Activated T-helper 1 cell treated with Interleukin-2 at 50 U/mL for 16 hours (primary cell): ENCODE measurements around the gene DKK1.

Source experiments
- DNase-seq: peaks from one replicate; pipeline ENCODE4 v3.0.0-alpha.2; 2020; ENCODE audit warnings: low read depth

Gene DKK1

DNA sequence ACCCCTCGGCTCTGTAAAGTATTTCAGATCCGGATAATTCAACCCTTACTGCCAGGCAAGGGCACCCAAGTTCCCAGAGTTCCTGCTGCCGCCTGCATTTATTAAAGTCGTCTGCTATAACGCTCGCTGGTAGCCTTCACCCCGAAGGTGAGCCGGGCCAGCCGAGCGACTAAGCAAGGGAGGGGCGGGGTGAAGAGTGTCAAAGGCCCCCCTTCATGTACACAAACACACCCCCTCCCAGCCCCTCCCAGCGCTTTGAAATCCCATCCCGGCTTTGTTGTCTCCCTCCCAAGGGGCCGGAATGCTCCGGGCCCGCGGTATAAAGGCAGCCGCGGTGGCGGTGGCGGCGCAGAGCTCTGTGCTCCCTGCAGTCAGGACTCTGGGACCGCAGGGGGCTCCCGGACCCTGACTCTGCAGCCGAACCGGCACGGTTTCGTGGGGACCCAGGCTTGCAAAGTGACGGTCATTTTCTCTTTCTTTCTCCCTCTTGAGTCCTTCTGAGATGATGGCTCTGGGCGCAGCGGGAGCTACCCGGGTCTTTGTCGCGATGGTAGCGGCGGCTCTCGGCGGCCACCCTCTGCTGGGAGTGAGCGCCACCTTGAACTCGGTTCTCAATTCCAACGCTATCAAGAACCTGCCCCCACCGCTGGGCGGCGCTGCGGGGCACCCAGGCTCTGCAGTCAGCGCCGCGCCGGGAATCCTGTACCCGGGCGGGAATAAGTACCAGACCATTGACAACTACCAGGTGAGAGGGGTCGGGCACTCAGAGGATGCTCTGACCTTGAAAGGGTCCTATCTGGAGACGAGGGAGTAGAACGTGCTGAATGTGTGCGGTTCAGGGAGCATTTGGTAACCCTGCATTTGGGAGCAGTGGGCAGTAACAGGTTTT, at the start of gene DKK1:
Gene DKK1, plus strand, starts transcription at position 349 of the 889 bp plus-strand sequence. Its CDS starts 154 bp downstream, at position 503.
- no peak for DNase-seq

GRCh38 chr10:52265131-52265926, 48.8 kb upstream of the DKK1 start:
- DNase-seq: no peak

DNA sequence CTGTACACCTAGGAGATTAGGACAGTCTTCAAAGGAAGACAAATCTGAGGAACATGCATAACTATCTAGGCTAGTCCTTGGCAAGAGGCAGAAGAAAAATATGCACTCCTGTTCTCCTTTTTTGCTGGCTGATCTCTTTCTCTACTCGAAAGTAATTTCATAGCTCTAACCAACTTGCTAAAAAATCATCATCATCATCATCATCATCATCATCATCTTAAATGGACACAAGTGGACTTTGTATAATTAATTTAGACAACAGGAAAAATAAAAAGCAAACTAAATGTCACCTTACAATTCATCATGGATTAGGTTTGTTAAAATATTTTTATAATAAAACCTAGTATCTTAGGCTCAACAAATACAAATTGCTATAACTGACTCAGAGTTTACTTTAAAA, 47.2 kb upstream of the DKK1 start:
- no peak for DNase-seq

GRCh38 chr10:52268790-52269189, 45.3 kb upstream of the DKK1 start:
- no peak for DNase-seq

DNA sequence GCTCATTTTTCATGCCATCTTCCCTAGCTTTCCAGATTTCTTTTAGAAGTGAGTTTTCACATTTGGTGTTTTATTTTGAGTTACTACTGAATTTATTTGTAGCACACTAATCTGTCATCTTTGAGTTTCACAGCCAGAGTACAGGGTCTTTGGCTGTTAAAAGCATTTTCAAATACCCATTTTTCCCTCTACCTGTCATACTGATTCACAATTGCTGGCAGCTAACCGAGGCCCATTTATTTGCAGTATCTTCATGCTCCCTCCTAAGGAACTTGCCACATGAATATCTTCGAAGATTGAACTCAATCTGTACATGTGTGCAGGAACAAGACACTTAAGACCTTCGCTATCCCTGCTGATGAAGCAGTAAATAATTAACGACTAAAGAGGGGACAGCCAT, 44.8 kb upstream of the DKK1 start:
- no peak for DNase-seq

GRCh38 chr10:52276163-52276562, 37.9 kb upstream of the DKK1 start:
- no peak for DNase-seq

DNA sequence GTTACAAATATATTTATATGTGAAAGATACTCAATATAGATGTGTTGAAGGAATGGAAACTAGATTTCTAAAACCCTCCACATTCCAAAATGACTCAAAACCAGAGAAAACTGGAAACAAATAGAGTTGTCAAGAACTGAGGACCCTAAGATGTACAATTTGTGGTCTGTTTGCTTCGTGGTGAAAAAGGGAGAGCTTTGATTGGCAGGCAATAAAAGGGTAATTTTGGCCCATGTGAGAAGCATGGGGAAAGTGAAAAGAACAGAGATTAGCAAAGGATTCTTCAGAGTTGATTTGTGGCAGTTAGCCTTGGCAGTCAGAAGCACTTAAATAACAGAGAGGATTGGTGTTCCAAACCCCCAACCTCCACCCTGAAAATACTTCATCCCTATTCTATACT, 37.1 kb upstream of the DKK1 start:
- no peak for DNase-seq

GRCh38 chr10:52279546-52279945, 34.5 kb upstream of the DKK1 start:
- DNase-seq: no peak

DNA sequence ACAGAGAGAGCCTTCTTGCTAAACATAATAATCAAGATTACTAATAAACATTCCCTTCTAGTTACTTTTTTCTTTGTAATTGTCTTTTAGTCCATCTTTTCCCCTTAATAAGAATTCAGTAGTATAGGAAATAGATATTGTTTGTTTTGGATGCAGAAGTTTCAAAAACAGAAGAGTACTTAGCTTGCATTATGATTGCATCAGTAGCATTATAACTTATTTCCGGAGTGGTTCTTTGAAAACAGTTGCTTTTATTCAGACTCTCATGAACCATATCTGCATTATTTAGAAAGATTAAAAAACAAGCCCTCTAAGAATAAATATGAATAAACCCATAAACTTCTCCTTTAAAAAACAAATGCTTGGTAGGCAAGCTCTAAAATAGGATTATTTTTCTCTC, 34.0 kb upstream of the DKK1 start:
- DNase-seq: no peak

- DNase-seq: no peak
Observed at GRCh38 chr10:52283174-52283573, 30.9 kb upstream of the DKK1 start.

DNA sequence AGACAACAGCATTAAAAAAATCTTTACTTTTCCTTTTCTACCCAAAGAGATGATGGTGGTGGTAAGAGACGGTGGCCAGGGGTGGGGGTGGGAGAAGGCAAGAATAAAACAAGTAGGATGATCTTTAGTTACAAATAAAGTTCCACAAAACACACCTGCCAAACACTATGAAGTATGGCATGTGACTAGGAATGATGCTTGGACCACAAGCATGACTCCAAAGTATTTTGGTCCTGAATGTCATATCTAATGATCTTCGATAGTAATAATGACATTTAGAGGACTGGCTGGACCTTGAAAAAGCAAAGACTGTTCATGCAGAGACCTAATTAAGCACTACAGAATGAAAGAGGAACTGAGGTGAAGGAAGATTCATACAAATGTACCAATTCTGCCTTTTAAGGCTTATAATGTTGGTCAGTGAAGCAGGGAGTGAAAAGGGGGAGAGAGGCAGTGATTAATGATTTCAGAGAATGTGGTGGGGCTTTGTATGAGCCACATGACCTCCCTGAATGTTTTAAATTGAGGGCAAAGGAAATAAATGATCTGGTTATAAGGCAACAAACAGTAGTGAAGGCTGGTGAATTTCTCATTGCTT, 29.6 kb upstream of the DKK1 start:
- DNase-seq: no peak

DNA sequence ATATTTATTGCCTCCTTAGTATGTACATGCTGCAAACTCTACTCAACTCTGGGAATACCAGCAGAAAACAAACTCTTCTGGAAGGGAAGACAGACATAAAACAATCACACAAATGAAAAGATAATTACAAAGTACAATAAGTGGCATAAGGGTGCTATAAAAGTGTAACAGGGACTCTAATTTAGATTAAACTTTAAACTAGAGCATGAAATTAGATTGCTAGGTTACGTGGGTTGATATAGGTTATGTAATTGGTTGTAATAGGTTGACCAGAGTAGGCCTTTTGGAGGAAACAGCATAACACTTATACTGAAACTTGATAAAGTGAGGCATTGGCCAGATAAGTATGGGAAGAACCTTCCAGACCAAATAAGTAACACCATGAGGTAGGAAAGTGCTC, 26.2 kb upstream of the DKK1 start:
- no peak for DNase-seq

DNA sequence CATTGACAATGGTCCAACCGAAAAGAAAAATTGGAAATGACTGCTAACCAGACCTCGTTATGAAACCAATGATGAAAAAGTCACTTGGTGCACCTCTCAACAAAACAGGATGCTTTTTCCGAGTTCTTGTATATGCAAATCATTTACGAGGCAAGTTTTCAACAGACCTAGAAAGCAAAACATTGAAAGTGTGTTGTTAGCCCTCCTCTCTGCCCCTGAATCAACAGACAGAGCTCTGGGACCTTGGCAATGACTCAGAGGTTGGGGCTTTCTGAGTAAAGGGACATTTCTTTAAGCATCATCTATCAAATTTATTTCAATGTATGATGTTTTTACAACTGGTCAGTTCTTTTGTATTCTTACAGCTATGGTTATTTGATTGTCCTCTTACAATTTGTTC, 16.3 kb upstream of the DKK1 start:
- no peak for DNase-seq

DNA sequence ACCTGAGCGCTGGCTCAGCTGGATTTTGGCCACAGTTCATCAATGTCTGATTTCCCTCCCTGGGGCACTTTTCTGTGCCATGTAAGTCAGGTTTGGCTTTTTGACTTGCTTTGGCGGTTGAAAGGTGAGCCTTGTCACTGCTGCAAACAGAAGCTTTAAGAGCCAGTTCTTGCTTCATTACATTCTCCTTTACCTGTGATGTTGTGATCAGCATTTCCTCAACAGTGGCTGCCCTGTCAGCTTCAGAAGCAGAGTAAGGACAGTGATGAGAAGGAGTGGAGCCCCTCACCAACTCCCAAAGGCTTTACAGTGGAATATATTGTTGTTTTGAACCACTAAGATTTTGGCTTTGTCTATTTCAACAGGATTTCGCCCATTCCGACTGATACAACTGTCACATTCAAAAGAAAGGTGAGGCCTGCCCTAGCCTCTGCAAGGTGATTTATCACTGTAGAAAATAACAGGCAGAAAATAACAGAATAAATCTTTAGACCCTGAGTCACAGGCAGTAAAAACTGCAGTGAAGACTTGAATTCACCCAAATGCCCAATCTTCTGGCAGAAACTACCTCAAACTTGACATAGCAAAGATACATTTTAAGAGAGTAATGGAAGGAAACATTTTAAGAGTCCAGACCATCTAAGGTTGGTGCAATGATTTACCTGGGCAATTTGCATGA, 13.3 kb upstream of the DKK1 start:
- no peak for DNase-seq

DNA sequence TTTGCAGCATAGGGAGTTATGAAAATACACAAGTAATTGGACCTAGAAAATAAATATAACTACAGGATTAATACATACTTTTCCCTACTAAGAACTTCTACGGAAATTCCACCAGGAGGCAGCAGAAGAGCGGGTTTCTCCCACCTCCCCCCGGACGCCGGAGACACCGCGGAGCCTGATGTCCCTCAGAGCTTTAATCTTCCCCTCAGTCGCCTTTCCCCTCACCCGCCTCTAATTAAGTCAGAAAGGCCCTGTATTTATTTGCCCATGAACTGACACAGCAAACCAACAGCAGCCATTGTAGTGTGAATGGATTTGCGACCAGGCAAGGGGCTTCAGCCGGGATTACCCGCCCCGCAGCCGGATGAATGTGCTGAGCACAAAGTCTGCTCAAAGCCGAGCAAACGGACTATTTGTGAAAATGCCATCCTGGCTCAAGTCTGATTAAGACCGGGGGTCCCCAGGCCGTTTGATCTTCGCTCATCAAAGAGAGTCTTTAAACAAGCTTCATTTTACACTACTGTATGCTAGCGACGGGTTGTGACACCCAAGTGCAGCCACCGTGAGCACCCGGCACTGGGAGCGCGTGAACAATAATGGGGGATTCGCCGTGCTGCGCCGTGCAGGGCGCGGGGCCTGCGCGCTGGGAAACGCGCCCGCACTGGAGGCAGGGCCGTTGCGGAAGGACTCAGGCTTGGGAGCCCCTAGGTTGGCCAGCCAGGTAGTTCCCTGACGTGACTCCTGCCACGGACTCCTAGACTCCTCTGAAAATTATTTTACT, 5.6 kb upstream of the DKK1 start:
- no peak for DNase-seq

DNA sequence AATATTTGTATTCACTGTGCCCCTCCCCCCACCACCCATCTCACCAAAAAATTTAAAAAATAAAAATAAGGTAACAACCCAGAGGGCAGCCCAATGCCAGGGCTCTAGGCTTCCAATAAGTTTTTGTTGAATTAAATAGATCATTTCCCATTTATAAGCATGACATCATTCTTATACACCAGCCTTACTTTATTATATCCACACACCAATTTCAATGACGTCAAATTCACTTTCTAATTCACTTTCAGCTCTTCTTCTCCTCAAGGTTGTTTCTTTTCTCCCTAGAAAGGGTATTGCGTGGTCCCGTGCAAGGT, 1.2 kb upstream of the DKK1 start:
- no peak for DNase-seq

- no peak for DNase-seq
Observed at GRCh38 chr10:52313256-52313932, 687 bp upstream of the DKK1 start.

DNA sequence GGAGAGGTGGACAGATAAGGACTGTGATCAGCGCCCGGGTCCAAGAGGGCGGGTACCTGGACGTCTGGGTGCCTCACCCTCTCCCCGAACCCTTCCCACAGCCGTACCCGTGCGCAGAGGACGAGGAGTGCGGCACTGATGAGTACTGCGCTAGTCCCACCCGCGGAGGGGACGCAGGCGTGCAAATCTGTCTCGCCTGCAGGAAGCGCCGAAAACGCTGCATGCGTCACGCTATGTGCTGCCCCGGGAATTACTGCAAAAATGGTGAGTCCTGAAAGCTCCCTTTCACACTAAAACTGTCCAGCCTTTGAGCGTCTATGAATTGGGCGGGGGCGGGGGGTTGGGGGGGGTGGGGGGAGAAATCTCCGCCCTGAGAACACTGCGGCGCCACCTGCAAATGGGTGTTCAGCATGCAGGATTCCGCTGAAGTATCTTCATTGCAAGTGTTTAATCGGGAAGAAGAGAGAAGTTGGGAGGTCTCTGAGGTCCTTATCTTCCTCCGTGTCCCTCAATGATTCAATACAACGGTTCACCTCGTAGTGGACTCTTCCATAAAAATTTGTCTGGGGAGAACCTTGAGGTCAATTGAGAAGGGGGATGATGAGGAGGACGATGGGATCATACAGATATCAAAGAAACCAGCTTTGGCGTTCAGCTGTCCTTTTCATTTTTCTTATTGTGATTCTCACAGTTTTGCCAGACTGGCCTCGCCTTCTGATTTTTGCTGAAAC, 906 bp downstream of the DKK1 start:
- no peak for DNase-seq

- DNase-seq: no peak
Observed at GRCh38 chr10:52316001-52316400, 1.9 kb downstream of the DKK1 start.

DNA sequence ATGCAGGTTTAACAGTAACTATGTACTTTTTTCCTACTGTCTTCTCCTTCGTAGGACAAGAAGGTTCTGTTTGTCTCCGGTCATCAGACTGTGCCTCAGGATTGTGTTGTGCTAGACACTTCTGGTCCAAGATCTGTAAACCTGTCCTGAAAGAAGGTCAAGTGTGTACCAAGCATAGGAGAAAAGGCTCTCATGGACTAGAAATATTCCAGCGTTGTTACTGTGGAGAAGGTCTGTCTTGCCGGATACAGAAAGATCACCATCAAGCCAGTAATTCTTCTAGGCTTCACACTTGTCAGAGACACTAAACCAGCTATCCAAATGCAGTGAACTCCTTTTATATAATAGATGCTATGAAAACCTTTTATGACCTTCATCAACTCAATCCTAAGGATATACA, 2.4 kb downstream of the DKK1 start:
- no peak for DNase-seq
